Fibroblast of skin of left quadriceps (primary cell): ENCODE data around the gene FIBCD1.

Source experiments
- DNase-seq, 2 experiments: peaks; one replicate each; pipeline ENCODE4 v3.0.0-alpha.2; 2013; ENCODE audit warnings: low read depth in 2 of 2

The FIBCD1 gene

DNA sequence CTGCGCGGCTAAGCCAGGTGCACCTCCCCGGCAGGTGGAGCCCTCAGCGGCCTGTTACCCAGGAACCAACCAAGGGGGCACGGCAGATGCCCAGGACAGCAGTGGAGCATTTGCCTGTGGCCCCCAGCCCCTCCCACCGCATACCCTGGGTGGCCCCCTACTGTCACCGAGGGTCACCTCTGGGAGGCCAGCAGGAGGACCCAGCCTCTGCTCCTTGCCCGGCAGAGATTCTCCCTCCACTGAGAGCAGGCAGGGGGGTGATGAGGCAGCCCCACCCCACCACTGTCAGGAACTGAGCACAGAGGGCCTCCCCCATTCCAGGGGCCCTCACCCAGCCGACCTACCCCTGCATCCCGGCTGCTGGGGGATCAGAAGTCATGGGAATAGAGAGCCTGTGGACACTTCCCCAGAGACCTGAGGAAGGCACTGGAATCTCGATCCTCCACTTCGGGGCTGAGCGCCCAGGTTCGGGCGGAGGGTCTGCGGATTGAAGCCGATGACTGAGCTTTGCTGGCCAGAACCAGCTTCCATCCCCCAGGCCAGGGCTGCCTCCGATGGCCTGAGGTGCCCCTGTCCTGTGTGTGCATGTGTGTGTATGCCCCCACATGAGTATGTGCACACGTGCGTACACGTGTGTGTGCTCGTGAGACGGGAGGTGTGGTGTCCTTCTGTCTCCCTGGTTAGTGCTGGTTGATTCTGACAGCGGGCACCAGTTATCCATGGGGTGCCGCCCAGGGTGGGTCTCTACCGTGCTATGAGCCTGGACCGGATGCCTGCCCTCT is 42.6 kb downstream of the FIBCD1 start, which contains the start of gene QRFP:
TSS of gene QRFP (minus strand) at position 580 of the 782 bp plus-strand sequence. CDS start 2,974 bp downstream, outside the sequence.
- no peak for DNase-seq

DNA sequence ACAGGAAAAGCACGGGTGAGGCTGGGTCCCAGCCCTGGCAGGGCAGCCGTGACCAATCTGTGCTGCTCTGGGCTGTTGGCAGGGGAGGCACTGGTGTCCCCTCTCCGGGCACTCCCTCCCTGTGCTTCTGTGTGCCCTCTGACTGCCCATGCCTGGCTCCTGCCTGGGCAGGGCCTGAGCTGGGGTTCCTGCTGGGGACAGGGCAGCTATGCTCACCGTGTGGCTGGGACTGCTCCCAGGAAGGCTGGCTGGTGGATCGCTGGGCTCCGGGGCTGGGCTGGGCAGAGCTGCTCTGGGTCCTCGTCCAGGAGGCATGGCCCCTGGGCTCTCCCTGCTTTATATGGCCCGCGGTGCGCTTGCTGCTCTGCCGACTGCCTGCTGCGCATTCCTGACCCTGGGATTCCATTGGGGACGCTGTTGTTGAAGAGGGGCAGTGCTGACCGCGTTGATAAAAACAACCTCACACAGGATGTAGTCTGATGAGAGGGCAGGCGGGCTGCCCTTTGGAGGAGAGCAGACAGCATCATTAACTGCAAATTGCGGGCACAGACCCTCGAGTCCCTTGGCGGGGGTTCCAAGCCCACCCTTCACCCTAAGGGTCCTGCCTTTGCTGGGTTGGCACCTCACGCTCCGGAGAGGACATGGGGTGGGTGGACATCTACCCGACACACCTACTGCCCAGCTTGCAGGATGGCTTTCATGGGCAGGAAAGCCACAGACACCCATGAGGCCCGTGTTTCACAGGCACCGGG is 43.4 kb downstream of the FIBCD1 start:
- DNase-seq, result no peak

DNA sequence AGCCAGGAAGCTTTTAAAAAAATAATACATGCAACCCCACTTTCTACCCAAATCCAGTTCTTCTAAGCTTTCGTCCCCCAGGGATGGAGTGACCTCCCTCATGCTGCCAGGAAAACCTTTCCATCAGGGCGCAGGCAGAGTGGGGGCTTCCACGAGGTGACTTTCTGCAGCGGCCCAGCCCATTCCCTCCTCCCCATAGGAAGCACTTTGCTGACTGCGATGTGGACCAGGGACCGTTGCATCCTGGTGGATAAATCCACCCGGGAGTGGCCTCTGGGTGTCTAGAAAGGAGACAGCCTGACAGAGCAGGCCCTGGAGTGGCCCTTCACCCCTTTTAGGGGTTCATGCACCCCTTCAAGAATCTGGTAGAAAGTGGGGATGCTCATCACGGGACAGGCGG is 44.0 kb downstream of the FIBCD1 start:
- no peak for DNase-seq

DNA sequence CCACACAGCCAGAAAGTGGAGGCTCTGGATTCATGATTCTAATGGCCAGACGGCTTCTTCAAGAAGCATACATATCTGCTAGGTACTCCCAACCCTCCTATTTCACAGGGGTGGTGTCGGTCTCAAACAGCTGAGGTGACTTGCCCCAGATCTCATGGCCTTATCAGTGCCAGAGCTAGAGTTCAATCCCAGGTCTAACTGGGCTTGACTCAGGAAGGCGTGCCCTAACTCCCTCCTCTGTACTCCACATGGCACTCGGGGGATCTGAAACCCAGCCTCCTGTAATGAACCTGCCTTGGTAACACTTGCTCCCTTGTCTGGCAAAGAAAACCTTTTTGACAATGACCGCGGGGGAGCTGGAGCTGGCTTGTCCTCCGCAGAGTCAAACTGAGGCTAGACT is 44.5 kb downstream of the FIBCD1 start:
- no peak for DNase-seq

DNA sequence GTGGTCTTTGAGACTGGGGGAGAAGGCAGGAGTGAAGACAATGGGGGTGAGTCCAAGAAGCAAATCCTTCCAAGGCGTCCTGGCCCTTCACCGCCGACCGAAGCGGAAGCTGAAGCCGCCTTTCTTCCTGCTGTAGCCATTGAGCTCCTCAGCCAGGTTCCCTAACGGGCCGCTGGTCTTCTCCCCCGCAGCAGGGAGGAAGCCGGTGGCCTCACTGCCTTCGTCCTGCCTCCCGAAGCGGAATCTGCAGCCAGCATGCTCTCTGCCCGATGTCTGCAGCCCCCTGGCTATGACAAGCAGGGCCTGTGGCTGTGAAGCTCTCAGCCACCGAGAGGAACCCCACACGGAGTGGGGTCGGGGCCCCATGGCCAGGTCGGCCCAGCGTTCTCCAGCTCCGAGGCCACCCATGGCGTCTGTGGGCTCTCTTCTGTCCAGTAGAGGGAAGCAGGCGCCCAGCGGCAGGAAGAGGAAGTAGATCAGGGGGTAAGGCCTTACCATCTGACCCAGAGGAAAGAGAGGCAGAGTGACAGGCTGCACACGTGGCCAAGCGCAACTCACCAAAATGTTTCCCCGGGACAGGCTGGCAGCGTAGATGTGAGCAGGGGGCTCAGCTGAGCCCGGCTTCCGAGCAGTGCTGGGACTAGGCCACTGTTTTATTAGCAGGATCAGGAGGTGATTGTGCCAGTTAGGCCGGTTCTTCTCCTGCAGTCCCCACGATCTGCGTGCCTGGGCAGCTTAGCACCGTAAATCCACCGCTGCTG is 45.5 kb downstream of the FIBCD1 start:
- no peak for DNase-seq

DNA sequence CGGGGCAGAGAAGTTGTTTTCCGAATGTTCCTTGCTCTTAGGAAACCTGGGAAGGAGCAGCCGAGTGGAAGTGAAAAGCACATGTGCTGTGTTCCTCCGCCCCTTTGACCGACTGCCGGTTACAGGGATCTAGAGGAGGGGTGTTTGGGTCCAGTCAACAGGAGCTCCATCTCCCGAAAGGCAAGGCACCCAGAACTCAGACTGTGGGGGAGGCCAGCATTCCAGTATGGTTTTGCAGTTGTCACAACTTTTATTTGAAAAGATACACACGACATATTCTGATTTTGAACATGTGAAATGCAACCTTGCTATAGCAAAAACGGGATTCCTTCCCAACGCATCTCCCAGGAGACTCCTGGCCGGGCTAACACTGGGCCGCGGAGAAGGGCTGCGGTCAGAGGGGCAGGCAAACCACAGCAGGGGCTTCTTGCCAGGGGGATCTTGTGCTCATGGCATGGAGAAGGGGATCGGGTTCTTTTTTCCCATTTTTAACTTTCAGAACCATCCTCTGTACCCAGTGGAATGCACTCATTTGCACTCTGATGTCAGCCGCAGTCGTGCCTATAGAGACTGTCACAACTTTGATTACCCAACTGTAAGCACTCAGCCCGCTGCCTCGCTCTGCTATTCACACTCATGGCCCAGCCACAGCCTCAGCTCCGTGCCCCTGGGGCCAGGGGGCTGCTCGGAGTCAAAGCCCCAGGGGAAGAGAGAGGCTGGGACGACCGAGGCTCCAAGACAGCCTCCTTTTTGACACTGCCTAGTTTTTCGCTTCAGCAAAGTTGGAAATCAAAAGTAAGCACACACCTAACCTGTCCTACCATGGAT is 46.4 kb downstream of the FIBCD1 start:
- DNase-seq, result no peak

DNA sequence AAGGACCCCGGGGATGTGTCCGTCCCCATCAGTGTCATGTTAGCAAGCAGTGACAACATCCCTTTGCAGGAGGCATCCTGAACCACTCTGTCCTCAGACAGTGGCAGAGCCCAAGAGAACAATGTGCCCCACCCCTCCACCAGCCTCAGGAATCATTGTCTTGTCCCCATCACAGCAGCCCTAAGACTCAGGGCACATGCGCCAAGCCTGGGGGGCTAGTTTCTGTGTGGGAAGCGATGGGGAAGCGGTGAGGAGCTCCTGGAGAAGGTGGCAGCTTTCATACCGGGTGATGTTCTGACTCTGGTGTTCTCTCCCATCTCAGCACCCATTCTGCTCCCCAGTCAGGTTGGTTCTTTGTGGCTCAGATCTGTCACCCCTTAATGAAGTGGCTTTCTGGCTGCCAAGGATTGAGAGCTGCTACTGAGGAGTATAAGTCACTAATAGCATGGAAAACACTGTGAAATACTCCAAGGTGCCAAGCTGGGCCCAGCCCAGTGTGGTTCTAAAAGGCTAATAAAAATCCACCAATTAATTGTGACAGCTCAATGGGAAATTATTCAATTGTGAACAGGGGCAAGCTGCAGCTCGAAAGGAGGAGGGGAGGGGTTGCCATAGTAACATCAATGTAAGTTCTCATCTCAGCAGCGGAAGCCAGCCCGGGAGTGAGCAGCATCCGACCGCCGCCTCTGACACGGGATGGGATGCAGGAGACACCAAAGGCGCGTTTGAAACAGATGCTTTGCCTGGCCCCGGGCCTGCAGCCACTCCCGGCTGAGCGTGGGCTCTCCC is 47.2 kb downstream of the FIBCD1 start:
- DNase-seq, result no peak

DNA sequence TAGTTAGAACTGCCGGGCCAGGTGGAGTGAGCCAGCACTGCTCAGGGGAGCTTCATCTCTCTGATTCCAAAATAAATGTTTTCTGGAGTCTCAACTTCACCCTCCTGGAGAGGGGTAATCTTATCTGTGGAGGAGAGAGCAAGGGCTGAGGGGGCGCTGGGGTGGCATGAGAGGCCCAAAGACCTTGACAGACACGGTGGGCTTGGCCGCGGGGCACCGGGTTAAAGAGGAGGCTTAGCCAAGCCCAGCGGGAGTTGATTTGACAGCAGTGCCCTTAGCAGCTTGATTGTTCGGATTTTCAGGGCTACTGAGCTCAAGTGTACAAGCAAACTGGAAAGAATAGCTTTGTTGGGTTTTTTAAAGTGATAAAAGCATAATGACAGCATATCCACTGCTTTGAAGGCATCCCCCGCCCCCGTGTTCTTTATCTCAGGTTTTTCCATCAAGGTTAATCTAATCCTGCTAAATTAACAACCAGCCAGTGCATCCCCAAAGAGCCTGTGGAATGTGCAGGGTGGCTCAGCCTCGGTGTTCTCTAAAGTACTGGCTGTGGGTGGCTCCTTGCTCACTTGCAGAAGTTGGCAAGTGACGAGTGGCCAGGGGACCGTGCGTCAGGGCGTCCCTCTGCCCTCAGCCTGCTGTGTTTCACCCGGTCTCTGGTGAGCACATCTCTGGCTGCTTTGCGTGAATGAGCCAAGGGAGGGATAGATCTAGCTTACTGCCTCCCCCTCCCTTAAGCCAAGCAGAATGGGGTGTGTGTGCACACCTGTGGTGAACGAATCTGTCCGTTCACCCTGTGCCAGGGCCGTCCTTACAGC is 48.0 kb downstream of the FIBCD1 start:
- no peak for DNase-seq

DNA sequence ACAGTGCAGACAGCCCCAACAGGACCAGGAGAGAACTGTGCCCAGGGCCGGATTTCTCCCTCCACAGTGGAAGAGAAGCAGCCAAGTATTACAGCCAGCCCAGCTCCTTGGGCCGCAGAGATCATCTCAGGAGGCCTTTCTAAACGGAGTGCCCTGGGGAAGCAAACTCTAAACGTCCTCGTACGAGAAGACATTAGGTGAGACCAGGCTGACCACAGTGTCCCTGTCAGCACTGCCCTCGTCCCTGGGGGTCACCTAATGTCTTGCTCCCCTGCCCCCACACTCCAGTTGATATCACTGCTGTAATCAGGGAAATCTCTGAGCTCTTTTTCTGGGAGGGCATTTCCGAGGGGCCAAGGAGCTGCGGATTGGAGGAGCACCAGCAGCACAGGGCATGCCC is 48.9 kb downstream of the FIBCD1 start:
- DNase-seq, result no peak

DNA sequence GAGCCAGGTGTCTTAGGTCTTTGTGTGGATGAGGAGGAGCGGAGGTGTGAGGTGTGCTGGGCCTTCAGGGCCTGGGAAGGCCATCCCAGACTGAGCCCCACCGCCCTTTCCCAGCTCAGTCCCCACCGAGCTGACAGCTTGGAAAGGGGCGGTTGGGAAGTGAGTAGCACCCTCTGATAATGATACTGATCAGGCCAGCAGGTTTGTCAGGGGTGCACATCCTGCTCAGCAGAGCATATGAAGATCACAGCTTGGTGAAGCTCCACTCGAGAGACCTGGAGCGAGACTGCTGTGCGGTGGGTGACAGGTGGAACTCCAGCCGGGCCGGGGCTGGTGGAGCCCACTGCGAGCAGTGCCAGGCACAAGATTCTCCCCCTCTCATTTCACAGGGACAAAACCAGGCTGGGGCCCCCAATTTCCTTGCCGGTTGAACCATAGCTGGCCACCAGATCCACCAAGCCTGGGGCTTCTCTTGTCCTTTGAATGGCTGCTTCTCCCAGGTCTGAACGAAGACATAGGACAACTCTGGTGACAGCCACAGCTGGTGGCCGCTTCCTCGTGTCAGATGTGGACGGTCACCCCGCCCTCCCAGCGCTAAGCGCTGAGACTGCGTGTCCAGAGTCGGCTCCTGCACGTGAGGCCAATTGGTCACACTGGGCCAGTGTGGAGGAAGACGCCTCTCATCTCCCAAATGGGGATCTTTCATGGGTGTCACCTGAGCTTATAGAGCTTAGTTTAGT is 50.7 kb downstream of the FIBCD1 start:
- no peak for DNase-seq

DNA sequence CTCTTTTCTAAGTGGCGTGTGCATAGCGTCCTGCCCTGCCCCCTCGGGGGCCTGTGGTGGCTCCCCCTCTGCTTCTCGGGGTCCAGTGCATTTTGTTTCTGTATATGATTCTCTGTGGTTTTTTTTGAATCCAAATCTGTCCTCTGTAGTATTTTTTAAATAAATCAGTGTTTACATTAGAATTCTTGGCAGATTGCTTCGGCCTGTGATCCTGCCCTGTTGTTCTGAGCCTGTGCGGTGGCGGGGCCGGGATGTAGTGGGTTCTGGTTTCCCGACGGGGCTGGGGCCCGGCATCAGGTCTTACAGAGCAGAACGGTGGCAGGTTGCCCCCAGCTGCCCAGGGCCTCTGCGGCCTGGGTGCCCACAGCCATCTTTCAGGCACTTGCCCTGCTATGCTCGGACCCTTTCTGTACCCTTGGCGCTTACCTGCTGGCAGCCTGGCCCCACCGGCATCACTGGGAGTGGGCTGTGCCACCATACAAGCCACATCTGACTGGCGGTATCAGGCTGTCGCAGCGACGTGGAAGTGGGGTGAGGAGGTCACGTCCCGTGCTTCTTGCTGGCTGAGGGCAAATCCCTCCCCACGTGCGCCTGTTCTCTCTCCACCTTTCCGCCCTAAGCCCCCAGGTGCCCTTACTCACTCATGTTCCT is 51.4 kb downstream of the FIBCD1 start:
- DNase-seq, result no peak

DNA sequence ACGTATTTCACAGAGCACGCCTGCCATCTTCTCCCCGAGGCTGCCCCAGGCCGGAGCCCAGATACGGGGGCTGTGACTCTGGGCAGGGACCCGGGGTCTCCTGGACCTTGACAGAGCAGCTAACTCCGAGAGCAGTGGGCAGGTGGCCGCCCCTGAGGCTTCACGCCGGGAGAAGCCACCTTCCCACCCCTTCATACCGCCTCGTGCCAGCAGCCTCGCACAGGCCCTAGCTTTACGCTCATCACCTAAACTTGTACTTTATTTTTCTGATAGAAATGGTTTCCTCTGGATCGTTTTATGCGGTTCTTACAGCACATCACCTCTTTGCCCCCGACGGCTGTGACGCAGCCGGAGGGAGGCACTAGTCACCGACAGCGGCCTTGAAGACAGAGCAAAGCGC is 52.1 kb downstream of the FIBCD1 start:
- DNase-seq, result no peak

DNA sequence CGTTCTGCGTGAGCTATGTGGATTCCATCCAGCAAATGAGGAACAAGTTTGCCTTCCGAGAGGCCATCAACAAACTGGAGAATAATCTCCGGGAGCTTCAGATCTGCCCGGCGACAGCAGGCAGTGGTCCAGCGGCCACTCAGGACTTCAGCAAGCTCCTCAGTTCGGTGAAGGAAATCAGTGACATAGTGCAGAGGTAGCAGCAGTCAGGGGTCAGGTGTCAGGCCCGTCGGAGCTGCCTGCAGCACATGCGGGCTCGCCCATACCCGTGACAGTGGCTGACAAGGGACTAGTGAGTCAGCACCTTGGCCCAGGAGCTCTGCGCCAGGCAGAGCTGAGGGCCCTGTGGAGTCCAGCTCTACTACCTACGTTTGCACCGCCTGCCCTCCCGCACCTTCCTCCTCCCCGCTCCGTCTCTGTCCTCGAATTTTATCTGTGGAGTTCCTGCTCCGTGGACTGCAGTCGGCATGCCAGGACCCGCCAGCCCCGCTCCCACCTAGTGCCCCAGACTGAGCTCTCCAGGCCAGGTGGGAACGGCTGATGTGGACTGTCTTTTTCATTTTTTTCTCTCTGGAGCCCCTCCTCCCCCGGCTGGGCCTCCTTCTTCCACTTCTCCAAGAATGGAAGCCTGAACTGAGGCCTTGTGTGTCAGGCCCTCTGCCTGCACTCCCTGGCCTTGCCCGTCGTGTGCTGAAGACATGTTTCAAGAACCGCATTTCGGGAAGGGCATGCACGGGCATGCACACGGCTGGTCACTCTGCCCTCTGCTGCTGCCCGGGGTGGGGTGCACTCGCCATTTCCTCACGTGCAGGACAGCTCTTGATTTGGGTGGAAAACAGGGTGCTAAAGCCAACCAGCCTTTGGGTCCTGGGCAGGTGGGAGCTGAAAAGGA is 53.3 kb downstream of the FIBCD1 start:
- no peak for DNase-seq

DNA sequence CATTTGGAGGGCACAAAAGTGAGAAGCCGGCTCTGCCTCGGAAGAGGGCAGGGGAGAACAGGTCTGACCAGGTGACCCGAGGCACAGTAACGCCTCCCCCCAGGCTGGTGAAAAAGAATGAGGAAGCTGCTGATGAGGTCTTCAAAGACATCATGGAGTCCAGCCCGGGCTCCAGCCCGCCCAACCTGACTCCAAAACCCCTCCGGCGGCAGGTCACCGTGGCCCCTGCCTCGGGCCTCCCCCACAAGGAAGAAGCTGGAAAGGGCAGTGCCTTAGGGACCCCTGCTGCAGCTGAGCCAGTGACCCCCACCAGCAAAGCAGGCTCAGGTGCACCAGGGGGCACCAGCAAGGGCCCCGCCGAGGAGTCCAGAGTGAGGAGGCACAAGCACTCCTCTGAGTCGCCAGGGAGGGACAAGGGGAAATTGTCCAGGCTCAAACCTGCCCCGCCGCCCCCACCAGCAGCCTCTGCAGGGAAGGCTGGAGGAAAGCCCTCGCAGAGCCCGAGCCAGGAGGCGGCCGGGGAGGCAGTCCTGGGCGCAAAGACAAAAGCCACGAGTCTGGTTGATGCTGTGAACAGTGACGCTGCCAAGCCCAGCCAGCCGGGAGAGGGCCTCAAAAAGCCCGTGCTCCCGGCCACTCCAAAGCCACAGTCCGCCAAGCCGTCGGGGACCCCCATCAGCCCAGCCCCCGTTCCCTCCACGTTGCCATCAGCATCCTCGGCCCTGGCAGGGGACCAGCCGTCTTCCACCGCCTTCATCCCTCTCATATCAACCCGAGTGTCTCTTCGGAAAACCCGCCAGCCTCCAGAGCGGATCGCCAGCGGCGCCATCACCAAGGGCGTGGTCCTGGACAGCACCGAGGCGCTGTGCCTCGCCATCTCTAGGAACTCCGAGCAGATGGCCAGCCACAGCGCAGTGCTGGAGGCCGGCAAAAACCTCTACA is 54.2 kb downstream of the FIBCD1 start:
- DNase-seq, result no peak

DNA sequence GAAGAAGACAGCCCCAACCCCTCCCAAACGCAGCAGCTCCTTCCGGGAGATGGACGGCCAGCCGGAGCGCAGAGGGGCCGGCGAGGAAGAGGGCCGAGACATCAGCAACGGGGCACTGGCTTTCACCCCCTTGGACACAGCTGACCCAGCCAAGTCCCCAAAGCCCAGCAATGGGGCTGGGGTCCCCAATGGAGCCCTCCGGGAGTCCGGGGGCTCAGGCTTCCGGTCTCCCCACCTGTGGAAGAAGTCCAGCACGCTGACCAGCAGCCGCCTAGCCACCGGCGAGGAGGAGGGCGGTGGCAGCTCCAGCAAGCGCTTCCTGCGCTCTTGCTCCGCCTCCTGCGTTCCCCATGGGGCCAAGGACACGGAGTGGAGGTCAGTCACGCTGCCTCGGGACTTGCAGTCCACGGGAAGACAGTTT is 54.9 kb downstream of the FIBCD1 start:
- no peak for DNase-seq

DNA sequence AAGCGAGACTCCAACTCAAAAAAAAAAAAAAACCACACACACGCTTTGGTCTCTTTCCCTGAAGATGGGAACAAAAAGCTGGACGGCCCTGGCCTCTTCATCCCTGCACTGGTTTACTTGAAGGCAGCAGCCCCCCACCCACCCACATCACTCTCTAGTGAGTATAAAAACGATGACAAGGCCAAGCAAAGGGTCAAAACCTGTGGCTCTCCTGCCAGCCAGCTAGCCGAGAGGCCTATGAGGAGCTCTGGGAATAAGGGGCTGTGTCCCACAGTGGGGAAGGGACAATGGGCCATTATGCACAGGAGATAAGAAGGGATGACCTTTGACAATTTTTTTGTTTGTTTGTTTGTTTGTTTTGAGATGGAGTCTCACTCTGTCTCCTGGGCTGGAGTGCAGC is 55.6 kb downstream of the FIBCD1 start:
- no peak for DNase-seq
